HepG2 (cell line): Measurements from ENCODE around the gene VTN. TPM values are rescaled to one million over a fixed set of nuclear protein-coding genes. Genes with fewer than 3 reads are reported as not detected.
A peak's percentile ranks its signal among the peaks of the same experiment; 100 is the strongest.

ENCODE experiments used
- CEBPG ChIP-seq: IDR thresholded peaks from 2 replicates; pipeline ENCODE4 v1.6.1; 2016
- HDAC1 ChIP-seq: sonication (generic); formaldehyde crosslinking; IDR thresholded peaks from 2 replicates; pipeline ENCODE4 v1.5.1; 2020; ENCODE audit warnings: mild to moderate bottlenecking, missing genetic modification reagents
- HMG20B ChIP-seq: conservative IDR thresholded peaks from 2 replicates; pipeline ENCODE4 v1.6.1; 2016; ENCODE audit warnings: missing genetic modification reagents, missing compliant biosample characterization
- MIER2 ChIP-seq: IDR thresholded peaks from 2 replicates; pipeline ENCODE4 v1.6.1; 2016; ENCODE audit warnings: missing biosample characterization, missing genetic modification reagents
- MZF1 ChIP-seq: sonication (generic); formaldehyde crosslinking; IDR thresholded peaks from 2 replicates; pipeline ENCODE4 v1.8.1; 2023; ENCODE audit warnings: mild to moderate bottlenecking, missing genetic modification reagents, borderline replicate concordance
- NCOR1 ChIP-seq: fragments of 200-600 bp; sonication (generic); IDR thresholded peaks from 2 replicates; pipeline ENCODE4 v1.7.0; 2017; ENCODE audit warnings: antibody characterized with exemption, low read length, borderline replicate concordance
- NFE2L2 ChIP-seq: fragments of 150-350 bp; IDR thresholded peaks from 2 replicates; pipeline ENCODE4 v1.6.1; 2014; ENCODE audit warnings: low read length
- PAF1 ChIP-seq: IDR thresholded peaks from 2 replicates; pipeline ENCODE4 v1.6.1; 2016; ENCODE audit warnings: missing genetic modification reagents, missing compliant biosample characterization
- PRPF4 ChIP-seq: fragments of 200-400 bp; formaldehyde crosslinking; IDR thresholded peaks from 2 replicates; pipeline ENCODE4 v1.6.1; 2016; ENCODE audit warnings: low read length, low read depth; ENCODE audit not compliant: poor library complexity, severe bottlenecking
- ZMYM3 ChIP-seq: sonication (generic); formaldehyde crosslinking; IDR thresholded peaks from 2 replicates; pipeline ENCODE4 v1.5.1; 2020; ENCODE audit warnings: mild to moderate bottlenecking, missing genetic modification reagents
- ZNF724P ChIP-seq: sonication (generic); formaldehyde crosslinking; IDR thresholded peaks from 2 replicates; pipeline ENCODE4 v1.8.0; 2022; ENCODE audit warnings: missing genetic modification reagents, borderline replicate concordance
- ZNF816 ChIP-seq: sonication (generic); formaldehyde crosslinking; IDR thresholded peaks from 2 replicates; pipeline ENCODE4 v1.8.0; 2022; ENCODE audit warnings: missing genetic modification reagents, mild to moderate bottlenecking, borderline replicate concordance
- polyA plus RNA-seq, 8 experiments: library from polyadenylated mRNA; depleted of rRNA in 3 of 8; stranded (reverse) in 7 of 8; unstranded in 1 of 8; fragments of >200 nt; fragmentation: Illumina TruSeq in 4 of 8; extraction: Trizol in 4 of 8; gene quantifications; 2 replicates each; pipeline versions ENCODE4 v1.2.1 to v1.2.3, GENCODE V29; 2011 to 2016; ENCODE audit warnings: low read depth in 4 of 8, missing spikeins in 1 of 8, mixed read lengths in 1 of 8; ENCODE audit not compliant: insufficient read depth in 1 of 8
- total RNA-seq, 5 experiments: library from RNA; depleted of rRNA; stranded (reverse); fragments of >200 nt; fragmentation: Illumina TruSeq; extraction: Trizol; gene quantifications; 2 replicates each; pipeline ENCODE4 v1.2.3, GENCODE V29; 2016; ENCODE audit warnings: low read depth in 1 of 5
- TF ChIP-seq, protein P1 (sequence below), 2 experiments: IDR thresholded peaks; 2 replicates each; pipeline ENCODE4 v1.6.1; 2011 to 2012; ENCODE audit warnings: low read length in 2 of 2, borderline replicate concordance in 1 of 2, low read depth in 1 of 2, mild to moderate bottlenecking in 1 of 2, moderate library complexity in 1 of 2
- TF ChIP-seq, protein P2 (sequence below): sonication (generic); formaldehyde crosslinking; IDR thresholded peaks from 2 replicates; pipeline ENCODE4 v1.4.0; 2020; ENCODE audit warnings: missing genetic modification reagents
- TF ChIP-seq, protein P3 (sequence below): fragments of 450-650 bp; IDR thresholded peaks from 2 replicates; pipeline ENCODE4 v1.6.1; 2017
- TF ChIP-seq, protein P4 (sequence below): sonication (generic); formaldehyde crosslinking; IDR thresholded peaks from 2 replicates; pipeline ENCODE4 v1.4.0; 2020; ENCODE audit warnings: missing genetic modification reagents

The VTN gene
- total and polyA plus RNA-seq, 2 of the 13 experiments (the other 11 are each of a cell fraction or from before 2014, with no cell fraction given): 108 to 131 TPM

DNA sequence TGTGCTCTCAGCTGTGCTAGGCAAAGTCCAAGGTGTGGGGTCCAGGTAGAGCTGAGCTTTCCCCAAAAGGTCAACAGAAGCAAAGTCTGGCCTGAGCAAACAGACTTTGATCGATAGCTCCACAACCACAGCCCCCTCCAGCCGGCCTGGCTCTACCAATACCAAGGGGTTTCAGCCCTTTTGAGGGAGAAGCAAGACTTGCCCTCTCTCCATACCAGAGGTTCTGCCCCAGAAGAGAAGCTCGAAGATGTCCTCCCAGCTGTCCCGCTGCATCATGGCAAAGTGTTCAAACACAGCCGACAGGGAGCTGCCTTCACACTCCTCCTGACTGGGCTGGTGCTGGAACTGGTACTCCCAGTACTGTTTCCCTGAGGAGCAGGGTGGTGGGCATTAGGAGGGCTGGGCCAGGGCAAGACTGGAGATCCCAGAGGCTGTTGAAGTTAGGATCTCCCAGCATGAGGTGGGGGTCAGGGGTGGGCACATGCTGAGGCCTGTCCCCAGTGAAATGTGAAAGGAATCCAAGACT, 1.7 kb downstream of the VTN start (continued):
- TF ChIP-seq NFE2L2 (no peak), ZNF816 (no peak), PAF1 (CRISPR knock-in tag) (no peak), MZF1 (CRISPR knock-in tag) (no peak), ZNF724P (CRISPR knock-in tag) (no peak), HDAC1 (CRISPR knock-in tag) (peak; percentile 95), NCOR1 (peak; percentile 99), HMG20B (CRISPR knock-in tag) (peak; percentile 71; the same call in 1 of the 2 replicates), MIER2 (CRISPR knock-in tag) (peak; percentile 60; the same call in 1 of the 2 replicates), CEBPG (CRISPR knock-in tag) (peak; percentile 59), ZMYM3 (CRISPR knock-in tag) (peak; percentile 50; the same call in 1 of the 2 replicates), PRPF4 (no peak)
- TF ChIP-seq, protein P1, sequence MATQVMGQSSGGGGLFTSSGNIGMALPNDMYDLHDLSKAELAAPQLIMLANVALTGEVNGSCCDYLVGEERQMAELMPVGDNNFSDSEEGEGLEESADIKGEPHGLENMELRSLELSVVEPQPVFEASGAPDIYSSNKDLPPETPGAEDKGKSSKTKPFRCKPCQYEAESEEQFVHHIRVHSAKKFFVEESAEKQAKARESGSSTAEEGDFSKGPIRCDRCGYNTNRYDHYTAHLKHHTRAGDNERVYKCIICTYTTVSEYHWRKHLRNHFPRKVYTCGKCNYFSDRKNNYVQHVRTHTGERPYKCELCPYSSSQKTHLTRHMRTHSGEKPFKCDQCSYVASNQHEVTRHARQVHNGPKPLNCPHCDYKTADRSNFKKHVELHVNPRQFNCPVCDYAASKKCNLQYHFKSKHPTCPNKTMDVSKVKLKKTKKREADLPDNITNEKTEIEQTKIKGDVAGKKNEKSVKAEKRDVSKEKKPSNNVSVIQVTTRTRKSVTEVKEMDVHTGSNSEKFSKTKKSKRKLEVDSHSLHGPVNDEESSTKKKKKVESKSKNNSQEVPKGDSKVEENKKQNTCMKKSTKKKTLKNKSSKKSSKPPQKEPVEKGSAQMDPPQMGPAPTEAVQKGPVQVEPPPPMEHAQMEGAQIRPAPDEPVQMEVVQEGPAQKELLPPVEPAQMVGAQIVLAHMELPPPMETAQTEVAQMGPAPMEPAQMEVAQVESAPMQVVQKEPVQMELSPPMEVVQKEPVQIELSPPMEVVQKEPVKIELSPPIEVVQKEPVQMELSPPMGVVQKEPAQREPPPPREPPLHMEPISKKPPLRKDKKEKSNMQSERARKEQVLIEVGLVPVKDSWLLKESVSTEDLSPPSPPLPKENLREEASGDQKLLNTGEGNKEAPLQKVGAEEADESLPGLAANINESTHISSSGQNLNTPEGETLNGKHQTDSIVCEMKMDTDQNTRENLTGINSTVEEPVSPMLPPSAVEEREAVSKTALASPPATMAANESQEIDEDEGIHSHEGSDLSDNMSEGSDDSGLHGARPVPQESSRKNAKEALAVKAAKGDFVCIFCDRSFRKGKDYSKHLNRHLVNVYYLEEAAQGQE (IDR thresholded peaks at IDR 0.05; ENCODE audit: borderline replicate concordance in 1 of 2, low read depth in 1 of 2, low read length in 2 of 2): peak in 1 of 2 experiments; percentile 54; a peak in 2 of 4 replicates
- TF ChIP-seq, protein P2, sequence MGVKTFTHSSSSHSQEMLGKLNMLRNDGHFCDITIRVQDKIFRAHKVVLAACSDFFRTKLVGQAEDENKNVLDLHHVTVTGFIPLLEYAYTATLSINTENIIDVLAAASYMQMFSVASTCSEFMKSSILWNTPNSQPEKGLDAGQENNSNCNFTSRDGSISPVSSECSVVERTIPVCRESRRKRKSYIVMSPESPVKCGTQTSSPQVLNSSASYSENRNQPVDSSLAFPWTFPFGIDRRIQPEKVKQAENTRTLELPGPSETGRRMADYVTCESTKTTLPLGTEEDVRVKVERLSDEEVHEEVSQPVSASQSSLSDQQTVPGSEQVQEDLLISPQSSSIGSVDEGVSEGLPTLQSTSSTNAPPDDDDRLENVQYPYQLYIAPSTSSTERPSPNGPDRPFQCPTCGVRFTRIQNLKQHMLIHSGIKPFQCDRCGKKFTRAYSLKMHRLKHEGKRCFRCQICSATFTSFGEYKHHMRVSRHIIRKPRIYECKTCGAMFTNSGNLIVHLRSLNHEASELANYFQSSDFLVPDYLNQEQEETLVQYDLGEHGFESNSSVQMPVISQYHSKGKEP (CRISPR knock-in tag): no peak
- TF ChIP-seq, protein P3, sequence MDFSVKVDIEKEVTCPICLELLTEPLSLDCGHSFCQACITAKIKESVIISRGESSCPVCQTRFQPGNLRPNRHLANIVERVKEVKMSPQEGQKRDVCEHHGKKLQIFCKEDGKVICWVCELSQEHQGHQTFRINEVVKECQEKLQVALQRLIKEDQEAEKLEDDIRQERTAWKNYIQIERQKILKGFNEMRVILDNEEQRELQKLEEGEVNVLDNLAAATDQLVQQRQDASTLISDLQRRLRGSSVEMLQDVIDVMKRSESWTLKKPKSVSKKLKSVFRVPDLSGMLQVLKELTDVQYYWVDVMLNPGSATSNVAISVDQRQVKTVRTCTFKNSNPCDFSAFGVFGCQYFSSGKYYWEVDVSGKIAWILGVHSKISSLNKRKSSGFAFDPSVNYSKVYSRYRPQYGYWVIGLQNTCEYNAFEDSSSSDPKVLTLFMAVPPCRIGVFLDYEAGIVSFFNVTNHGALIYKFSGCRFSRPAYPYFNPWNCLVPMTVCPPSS: no peak
- TF ChIP-seq, protein P4, sequence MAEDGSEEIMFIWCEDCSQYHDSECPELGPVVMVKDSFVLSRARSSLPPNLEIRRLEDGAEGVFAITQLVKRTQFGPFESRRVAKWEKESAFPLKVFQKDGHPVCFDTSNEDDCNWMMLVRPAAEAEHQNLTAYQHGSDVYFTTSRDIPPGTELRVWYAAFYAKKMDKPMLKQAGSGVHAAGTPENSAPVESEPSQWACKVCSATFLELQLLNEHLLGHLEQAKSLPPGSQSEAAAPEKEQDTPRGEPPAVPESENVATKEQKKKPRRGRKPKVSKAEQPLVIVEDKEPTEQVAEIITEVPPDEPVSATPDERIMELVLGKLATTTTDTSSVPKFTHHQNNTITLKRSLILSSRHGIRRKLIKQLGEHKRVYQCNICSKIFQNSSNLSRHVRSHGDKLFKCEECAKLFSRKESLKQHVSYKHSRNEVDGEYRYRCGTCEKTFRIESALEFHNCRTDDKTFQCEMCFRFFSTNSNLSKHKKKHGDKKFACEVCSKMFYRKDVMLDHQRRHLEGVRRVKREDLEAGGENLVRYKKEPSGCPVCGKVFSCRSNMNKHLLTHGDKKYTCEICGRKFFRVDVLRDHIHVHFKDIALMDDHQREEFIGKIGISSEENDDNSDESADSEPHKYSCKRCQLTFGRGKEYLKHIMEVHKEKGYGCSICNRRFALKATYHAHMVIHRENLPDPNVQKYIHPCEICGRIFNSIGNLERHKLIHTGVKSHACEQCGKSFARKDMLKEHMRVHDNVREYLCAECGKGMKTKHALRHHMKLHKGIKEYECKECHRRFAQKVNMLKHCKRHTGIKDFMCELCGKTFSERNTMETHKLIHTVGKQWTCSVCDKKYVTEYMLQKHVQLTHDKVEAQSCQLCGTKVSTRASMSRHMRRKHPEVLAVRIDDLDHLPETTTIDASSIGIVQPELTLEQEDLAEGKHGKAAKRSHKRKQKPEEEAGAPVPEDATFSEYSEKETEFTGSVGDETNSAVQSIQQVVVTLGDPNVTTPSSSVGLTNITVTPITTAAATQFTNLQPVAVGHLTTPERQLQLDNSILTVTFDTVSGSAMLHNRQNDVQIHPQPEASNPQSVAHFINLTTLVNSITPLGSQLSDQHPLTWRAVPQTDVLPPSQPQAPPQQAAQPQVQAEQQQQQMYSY (CRISPR knock-in tag): no peak
